SW 1271 (cell line): ENCODE data around the gene TCF4.

Source experiments
- DNase-seq, 2 experiments: peaks; one replicate each; lab custom pipeline; 2025; lab: John Stamatoyannopoulos, UW

The TCF4 gene

DNA sequence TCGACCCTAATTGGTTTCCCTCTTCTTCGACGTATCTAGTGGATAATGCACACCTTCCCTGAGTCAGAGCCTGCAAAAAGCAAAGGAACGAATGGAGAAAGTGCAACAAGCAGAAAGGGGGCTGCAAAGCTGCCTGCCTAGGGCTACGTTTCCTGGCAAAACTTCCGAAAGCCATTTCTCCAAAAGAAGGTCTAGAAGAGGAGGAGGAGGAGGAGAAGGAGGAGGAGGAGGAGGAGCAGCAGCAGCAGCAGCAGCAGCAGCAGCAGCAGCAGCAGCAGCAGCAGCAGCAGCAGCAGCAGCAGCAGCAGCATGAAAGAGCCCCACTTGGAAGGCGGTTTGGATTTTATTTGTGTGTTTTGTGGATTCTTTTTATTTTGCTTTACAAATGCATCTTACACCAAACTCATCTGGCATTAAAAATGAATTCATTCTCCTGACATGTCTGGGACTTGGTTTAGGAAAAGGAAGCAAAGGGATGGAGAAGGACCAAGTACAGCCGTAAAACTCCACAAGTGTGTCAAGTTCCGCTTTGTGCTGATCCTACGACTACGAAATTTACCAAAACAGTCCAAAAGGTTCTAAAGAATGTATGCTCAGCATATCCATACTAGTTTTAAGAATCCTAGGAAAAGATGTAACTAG lies 2.0 kb downstream of the TCF4 start:
- DNase-seq = no peak

DNA sequence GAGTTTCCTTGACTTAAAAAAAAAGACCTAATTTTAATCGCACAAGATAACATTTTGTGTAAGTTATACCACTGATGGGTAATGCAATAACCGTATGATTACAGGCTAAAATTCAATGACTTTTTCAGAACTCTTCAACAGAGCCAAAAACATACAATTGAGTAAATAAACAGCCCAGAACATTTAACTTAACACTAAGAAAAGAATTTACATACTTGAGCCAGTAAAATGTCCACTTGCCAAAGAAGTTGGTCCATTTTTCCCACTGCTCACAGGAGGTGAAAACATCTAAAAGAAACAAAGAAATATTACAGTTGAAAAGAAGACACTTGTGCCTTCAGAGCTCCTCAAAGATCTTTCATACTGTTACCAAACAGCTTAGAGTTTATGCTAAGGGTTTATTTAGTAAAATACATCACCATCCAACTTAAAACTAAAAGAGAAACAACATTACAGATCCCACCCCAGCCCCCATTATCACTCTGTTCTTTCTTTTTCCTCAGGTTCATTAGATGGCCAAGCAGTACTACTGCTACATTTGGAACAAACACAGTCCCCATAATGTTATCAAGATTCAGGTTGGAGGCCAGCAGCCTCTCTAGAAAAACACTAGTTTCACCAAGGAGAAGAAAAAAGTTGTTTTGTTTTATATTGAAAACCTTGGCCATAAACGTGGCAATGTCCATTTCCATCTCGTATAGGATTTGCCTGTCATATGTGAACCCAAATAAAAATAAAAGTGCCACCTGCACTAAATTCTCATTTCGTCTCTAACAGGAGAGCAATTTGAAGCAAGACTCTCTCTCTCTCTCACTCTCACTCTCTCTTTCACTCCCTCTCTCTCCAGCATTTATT lies 2.7 kb downstream of the TCF4 start:
- DNase-seq = no peak

DNA sequence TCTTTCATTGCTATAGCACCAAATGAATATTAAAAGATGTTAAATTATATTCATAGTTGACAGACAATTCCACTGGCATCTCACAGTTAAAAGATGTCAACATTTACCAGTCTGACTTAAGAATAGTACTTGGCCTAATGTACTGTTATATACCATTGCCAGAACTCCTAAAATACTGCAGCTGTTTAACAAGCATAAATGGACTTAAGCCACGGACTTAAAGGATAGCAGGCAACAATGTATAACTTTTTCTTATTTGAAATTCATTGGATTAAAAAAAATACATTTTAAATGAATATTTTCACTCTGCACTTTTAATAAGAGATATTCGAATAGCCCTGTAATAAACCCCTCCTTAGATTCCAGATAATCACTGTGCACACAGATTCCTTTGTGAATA lies 3.8 kb downstream of the TCF4 start:
- DNase-seq = no peak

DNA sequence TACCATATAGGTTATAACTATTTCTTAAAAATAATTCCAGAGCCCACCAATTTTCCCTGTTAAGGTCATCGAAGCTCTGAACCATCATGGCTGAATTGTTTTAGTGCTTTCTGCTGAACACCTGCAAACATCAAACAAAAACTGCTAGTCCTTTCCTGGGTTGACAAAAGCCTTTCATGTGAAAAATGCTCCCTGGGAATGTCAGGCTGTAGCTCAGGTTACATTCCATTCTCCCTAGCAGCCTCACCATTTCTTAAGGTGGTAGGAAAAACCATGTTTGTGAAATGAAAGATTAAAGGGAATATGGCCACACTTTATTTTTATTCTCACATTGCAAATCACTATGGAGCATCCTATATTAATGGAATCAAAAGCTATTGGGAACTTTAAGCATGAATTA lies 5.7 kb downstream of the TCF4 start:
- no peak for DNase-seq

DNA sequence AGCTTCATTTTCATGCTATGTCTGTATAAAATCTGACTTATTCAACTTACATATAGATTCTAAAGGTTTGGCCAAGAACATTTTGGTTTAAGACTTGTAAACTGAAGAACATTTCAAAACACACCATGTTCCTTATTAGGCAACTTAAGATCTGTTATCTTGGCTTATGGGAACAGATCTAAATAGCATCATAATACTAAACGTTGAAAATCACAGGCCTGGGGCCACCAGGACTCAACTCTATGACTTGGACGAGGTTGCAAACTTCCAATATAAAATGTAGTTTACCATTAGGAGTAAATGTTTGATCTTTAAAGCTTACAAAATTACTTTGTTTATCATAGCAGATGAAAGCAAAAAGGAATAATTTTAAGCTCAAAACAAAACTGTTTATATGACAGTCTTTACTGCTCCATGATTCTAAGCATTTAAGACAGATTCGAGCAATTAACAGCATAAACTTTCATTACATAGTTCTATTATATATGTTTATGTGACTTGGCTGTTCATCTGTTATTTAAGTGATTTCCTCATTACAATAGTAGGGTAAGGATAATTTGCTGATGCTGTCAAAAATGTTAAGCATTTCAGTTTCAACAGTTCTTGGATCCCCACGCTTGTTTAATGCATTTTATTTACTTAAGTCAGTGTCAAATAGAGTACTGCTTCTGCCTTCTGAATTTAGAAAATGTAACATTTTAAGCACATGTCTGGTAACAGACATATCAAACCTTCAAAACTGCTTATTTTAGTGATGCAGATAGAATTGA lies 8.3 kb downstream of the TCF4 start:
- DNase-seq = no peak

DNA sequence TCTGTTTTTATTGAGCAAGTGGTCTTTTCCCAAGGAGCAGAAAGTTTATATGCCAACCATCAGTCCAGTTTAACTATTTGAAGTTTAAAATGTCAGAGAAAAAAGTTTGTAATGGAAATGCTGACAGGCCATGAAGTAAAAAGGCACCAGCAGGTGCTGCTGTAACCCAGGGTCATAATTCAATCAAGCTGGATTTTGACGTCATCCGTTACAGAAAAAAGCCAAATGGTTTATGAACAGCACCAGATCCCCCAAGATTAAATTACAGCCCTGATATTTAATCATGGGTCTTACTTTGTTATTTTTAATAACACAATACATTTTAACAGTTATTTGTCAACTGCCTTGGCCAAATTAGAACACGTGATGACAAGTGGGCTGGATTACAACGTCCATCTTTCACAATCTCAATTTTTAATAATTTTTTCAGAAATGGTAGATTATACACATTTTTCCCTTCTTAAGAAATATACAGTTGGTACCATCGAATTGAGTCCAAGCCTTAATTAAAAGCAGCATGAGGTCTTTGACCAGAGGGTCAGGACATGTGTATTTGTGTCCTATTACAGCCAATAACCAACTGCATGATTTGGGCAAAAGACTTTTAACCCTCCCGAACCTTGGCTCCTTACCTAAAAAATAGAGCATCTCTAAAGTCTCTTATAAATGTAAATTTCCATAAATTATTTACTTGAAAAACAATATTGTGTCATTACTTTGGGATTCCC lies 10.0 kb downstream of the TCF4 start:
- DNase-seq = no peak

DNA sequence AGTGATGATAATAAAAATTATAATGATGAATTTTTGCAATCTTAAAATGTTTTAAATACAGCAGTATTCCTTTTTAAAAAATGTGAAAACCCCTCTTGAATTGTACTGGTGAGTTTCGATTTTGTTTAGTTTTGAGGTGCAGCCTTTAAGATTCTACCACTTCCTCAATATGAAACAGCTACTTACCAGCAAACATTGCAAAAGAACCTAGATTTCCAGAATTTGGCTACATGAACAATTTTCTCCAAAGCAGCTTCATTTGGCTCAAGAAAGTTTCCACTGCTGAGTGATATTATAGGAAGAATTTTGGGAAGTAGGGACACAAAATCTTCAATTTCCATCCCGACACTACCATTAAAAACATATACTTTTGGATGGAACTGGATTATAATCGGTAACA lies 12.0 kb downstream of the TCF4 start:
- DNase-seq = no peak

DNA sequence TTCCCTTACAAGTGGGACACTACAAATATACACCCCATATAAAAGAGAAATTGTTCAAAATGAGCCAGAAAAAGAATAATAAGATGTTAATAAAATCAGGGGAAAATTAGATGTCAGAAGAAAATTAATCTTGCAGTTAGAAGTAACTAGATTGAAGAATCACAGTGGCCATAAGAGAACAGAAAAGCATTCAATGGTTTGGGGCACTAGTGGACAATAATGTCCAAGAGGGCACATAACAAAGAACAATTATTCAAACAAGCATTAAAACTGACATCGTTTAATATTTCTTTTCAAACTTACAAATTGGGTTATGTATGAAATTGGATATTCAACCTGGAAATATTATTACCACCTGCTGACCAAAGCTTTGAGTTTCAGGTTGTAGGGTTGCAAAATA lies 12.9 kb downstream of the TCF4 start:
- DNase-seq = no peak

DNA sequence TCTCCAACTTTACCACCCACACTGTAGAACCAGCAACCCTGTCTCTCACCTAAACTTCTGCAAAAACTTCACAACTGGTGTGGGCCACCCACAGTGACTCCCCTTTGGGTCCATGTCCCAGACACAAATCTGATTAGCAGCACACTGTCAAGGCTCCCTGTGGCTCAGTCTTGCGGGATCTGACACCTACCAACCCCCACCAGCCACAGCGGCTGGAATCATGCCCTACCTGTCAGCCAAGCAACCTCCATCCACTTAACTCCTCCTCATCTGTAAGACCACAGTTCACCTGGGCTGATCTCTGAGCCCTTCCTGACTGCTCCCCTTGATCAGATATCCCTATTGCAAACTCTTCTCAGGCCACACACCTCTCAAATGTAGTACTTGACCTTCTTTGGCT lies 14.6 kb downstream of the TCF4 start:
- no peak for DNase-seq

DNA sequence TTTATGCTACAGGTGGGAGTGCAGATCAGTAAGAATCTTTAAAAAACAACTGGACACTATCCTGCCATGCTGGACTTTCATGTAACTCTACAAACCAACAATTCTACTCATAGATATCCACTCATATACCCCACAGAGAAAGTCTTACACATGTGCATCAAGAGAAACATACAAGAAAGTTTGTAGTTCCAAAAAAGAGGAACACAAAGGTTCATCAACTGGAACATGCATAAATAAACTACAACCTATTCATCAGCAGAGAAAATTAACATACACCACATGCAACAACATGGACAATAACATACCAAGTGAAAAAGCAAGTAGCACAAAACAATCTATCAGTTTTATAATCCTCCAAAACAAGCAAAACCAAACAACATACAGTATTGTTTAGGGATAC lies 17.0 kb downstream of the TCF4 start:
- DNase-seq = no peak

DNA sequence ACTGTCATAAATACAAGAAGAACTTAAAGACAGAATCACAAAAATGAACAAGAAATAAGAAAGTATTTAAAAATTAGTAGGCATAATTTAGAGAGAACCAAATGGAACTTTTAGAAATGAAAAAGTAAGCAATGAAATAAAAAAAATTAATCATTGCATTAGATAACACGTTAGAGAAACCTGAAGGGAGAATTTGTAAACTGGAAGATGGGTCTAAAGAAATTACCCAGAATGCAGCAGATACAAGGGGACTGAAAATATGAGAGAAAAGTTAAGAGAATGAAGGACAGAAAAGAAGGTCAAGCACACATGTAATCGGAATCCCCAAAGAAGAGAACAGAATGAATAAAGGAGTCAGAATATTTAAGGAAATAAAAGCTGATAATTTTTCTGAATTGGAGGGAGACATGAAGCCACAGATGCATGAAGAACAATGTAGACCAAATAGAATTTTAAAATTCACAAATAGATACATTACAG lies 21.5 kb downstream of the TCF4 start:
- DNase-seq = no peak

DNA sequence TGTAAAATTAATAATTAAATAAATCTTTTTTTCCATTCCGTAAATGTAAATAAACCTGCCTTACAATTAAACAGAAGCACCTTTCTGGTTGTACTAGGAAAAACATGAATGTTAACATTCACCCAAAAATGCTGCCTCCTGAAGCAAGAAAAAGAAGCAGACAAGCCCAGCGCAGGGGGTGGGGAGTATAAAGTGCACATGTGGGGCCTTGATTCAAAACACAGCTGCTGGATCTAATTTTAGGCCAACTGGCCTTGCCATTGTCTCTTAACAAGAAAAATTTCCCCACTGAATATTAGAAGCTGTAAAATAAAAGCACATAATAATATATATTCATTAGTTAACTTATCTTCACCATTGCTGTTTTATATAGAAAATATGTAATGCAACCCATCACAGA lies 28.3 kb downstream of the TCF4 start:
- DNase-seq = no peak

DNA sequence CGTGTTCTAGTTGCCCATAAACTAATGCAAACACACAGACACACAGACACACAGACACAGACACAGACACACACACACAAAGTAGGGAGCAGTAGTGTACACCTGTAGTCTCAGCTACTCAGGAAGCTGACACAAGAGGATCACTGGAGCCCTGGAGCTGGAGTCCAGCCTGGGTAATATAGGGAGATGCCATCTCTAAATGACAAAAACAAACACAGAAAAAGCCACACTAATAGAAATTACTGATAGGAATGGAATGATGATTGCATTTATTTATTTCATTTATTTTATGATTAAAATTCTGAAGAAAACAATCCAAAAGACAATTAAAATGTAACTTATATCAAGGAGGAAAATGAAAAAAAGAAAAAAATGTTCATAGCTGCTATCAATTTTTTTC lies 30.8 kb downstream of the TCF4 start:
- DNase-seq = no peak

DNA sequence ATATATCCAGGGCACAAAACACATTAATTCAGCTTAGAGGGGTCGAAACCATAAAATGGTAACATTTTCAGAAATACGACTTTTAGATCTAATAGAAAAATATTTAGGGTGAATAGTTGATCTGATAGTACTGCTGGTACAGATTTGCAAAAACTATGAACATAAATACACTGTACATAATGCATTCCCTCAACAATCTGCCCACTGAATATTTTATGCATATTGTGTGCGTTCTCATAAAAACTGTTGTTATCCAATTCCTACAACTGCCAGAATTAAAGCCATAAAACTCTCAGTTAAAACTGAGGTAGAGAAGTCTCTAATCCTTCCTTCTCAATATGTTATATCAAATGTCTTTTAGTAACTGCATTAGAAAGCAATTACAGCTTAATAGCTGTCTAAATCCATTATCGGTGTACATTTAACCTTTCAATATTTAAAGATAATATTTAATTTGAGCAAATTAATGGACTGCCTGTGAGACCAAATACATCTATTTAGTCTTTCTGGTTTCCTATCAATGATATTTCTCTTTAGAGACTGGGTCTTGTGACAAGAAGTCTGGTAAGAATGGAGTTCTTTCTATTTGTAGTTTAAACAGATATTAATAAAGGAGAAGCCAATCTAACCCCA lies 32.5 kb downstream of the TCF4 start:
- no peak for DNase-seq

DNA sequence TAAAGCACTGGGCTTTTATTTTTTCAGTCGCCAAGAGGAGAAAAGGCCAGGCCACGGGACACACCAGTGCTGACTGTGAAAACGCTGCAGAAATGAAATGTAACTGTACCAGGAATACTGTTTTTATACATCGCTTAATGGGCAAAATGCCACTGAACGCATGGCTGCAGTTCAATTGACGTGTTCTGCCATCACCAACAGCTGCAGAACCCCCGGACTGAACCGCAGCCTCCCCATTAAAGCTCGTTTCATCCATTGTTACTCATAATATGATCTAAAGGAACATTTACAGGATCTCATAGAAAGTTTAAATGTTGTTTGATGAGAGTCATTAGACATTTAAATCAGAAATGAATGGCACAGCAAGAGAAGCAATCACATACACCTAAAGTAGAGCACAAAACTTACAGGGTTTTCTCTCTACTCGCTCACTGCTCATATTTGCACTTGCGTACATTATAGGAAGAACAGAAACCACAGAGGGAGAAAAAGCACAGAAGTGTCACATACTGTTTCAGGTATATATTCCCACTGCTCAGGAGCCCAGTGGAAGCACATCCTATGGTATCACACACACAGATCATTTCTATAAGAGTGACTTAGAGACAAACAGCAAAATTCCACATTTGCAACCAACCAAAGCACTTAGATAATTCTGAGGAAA lies 35.3 kb downstream of the TCF4 start:
- DNase-seq = no peak

DNA sequence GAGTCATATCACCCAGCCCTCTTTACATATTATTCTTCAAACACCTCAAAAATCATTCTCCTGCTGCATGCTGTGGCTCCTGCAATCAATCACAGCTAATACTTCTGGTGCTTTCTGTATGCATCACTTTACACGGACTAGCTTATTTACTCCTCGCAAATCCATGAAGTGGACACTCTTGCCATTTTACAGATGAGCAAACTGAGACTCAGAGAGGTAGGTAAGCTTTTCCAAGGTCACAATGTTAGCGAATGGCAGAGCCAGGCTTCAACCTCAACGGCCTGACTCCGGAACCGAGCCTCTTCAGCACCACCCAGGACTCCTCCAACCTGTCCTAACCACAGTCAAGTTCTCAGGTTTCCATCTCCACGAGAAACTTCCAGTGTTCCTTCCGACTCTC lies 36.8 kb downstream of the TCF4 start:
- no peak for DNase-seq

DNA sequence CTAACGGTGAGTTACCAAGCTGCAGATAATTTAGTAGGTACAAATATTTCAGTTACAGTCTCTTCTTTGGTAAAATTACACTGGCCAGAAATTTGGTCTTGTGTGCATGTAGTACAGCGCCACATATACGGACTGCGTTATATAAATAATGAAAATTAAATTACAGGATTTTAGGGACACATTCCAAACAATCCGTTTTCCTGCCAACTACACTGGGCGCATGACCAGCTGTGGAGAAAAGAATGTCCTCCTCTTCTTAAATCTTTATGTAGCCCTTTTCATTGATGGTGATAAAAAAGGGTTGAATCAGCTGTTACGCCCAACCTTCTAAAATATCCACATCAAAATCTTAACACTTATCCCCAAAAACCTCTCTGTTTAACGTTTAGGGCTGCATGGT lies 37.5 kb downstream of the TCF4 start:
- DNase-seq = no peak

DNA sequence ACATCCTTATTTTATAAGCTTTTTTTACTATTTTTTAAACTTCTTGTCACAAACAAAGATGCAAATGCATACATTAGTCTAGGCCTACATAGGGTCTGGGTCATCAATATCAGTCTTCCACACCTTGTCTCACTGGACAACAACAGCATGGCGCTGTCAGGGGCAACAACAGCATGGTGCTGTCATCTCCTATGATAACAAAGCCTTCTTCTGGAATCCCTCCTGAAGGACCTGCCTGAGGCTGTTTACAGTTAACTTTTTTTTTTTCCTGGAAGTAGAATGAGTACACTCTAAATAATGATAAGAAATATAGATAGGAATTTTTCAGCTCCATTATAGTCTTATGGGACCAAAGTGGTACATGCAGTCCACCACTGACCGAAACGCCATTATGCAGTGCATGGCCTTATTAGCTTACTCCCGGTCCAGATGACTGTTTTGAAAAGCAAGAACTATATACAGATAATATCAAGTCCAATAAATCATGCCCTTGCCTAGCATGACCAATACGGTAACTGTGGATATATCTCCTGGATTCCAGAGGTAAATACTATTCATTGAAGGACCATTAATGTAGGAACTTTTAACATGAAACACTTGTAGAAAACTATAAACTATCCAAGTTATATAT lies 38.4 kb downstream of the TCF4 start:
- no peak for DNase-seq

DNA sequence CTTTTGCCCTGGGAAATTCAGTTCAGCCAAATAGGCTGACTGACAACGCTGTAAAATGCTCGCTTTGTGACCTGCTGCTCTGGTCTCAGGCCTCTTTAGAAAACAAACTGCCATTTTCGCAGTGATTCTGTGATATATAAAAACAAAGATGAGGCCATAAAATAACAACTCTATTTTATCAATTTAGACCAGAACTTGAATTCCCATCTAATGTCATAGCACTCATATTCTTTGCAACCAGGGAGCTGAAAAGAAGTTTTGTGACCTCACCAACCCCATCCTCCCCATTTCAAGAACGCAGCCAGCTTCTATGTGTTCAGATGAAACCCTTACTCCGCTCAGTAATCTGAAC lies 40.3 kb downstream of the TCF4 start:
- no peak for DNase-seq

DNA sequence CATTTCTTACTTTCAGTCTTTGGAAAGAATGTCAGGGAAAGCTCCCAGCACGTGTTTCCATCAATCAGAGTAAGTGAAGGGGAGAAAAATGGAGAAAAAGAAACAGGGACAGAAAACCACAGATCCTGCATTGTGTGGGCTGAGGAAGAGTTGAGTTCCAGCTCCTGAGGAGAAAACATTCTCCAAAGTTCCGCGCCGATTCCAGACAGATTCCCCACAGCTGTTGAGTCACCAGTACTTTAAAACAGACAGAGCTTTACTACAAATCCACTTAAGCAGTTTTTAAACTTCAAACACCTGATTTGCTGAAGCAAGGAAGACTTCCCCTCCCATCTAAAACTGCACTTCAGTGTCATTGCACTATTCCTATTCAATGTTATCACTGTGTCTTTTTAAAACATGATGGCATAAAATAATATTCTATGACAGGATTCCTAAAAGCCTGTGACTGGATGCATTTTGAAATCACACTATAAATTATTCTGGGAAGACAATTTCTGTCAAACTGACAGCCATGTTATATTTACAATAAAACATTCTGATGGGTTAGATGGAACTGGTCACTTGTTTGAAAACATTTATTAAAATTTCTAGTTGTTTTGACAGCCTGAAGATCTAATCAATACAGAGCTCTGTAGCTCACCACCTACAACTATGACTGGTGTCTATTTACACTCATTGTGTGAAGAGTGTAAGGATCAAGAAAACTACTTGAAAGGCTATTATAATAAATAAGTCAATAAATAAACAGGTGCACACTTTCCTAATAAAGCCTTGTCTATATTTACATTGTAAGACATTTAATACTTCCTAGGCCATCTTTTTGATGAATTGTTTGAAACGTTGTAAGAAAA lies 40.9 kb downstream of the TCF4 start:
- DNase-seq = no peak
